ENCODE results near the gene NUMB.
"Not testable (repeated sequence)": the region's sequence is repeated elsewhere in the genome, so short reads cannot be mapped to it uniquely, and the experiment has no call there.

NUMB gene

GRCh38 chr14:73422515-73422914, 35.8 kb downstream of the NUMB start:
- no peak for DNase-seq (ENCODE audit: low spot score)

- no peak for DNase-seq (ENCODE audit: low spot score)
These were observed 40.1 kb downstream of the NUMB start for GRCh38 chr14:73418227-73418626.

- DNase-seq (ENCODE audit: low spot score) = not testable (repeated sequence)
These were observed 52.1 kb downstream of the NUMB start for GRCh38 chr14:73406248-73406647.

- no peak for DNase-seq (ENCODE audit: low spot score)
These were observed 55.1 kb downstream of the NUMB start for GRCh38 chr14:73403181-73403752.

DNA sequence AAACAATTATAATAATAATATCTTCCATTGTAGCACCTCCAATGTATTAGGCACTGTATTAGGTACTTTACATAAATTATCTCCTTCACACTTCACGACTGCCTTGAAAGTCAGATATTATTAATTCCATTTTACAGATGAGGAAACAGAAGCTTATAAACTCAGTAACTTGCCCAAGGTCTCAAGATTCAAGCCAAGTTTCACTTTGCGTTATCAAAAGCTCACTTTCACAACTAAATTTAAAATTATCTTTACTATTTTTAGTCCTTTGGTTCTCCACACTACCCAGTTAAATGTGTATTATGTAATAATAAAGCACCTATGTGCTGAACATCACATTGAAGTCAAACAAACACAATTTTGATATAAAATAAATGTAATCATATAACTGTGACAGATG, 55.8 kb downstream of the NUMB start:
- no peak for DNase-seq (ENCODE audit: low spot score)

- DNase-seq (ENCODE audit: low spot score) = no peak
These were observed 60.5 kb downstream of the NUMB start for GRCh38 chr14:73397810-73398209.

- DNase-seq (ENCODE audit: low spot score) = no peak
These were observed 64.0 kb downstream of the NUMB start for GRCh38 chr14:73394317-73394716.

GRCh38 chr14:73393375-73393774, 65.0 kb downstream of the NUMB start:
- DNase-seq (ENCODE audit: low spot score) = no peak

GRCh38 chr14:73392329-73393257, 65.8 kb downstream of the NUMB start:
- DNase-seq (ENCODE audit: low spot score) = no peak

GRCh38 chr14:73387860-73388259, 70.5 kb downstream of the NUMB start:
- DNase-seq (ENCODE audit: low spot score) = not testable (repeated sequence)

GRCh38 chr14:73386342-73386741, 72.0 kb downstream of the NUMB start:
- no peak for DNase-seq (ENCODE audit: low spot score)

DNA sequence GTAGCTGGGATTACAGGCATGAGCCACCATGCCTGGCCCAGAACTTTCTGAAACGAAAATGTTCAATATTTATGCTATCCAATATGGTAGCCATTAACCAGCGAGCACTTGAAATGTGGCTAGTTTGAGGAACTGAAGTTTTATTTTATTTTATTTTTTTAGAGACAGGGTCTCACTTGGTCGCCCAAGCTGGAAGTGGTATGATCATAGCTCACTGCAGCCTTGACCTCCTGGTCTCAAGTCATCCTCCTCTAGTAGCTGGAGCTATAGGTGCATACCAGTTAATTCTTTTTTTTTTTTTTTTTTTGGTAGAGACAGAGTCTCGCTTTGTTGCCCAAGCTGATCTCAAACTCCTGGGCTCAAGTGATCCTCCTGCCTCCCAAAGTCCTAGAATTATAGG, 73.3 kb downstream of the NUMB start:
- DNase-seq (ENCODE audit: low spot score) = not testable (repeated sequence)

DNA sequence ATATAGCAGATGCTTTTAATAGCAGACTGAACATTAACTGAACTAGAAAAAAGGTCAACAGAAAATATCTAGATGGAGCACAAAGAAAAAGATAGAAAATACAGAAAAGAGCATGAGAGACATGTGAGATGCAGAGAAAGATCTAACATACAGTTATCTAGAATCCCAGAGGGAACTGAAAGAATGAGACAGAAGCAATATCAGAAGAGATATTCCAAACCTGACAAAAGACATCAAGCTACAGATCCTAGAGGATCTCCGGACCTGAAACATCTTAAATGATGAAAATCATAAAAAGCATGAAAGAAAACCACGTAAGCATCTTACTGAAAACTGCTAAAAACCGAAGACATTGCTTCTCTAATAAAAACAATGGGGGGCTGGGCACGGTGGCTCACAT, 75.0 kb downstream of the NUMB start:
- DNase-seq (ENCODE audit: low spot score) = no peak

GRCh38 chr14:73381380-73382013, 76.8 kb downstream of the NUMB start:
- no peak for DNase-seq (ENCODE audit: low spot score)

DNA sequence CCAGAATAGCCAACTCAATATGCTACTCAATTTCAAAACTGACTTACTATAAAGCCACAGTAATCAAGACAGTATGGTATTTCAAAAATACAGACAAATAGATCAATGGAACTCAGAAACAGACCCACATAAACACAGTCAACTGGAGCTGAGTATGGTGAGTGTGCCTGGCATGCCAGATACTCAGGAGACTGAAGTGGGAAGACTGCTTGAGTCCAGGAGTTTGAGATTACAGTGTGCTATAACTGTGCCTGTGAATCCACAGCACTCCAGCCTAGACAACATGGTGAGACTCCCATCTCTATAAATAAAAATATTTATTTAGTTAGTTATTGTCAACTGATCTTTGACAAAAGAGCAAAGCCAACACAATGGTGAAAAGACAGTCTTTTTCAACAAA, 81.8 kb downstream of the NUMB start:
- DNase-seq (ENCODE audit: low spot score) = no peak

DNA sequence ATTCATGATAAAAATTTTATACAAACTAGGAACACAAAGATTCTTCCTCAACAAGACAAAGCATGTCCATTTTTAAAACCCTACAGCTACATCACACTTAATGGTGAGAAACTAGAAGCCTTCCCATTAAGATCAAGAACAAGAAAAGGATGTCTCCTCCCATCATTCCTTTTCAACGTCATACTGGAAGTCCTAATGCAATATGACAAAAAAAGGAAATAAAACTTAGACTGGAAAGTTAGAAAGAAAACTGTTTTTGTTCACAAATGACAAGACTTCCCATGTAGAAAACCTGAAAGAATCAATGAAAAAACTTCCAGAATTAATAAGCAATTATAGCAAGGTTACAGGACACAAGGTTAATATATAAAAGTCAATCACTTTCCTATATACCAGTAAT, 82.5 kb downstream of the NUMB start:
- DNase-seq (ENCODE audit: low spot score) = no peak

- DNase-seq (ENCODE audit: low spot score) = no peak
These were observed 84.1 kb downstream of the NUMB start for GRCh38 chr14:73374218-73374617.

DNA sequence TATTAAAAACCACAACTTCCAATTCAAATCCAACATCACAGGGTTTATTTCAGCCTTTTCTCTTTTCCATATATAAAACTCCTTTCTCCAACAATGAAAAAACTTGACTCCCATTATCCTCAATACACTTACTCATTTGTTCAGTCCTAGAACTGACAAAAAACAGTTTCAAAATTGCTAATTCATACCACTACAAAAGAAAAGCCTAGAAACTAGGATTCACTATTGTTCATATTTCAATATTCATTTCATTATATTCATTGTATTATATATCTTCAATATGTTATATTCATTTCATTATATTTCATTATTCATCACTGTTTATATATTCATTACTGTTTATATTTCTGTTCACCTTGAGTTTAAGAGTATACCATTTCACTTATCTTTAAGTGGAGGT, 85.8 kb downstream of the NUMB start:
- no peak for DNase-seq (ENCODE audit: low spot score)

DNA sequence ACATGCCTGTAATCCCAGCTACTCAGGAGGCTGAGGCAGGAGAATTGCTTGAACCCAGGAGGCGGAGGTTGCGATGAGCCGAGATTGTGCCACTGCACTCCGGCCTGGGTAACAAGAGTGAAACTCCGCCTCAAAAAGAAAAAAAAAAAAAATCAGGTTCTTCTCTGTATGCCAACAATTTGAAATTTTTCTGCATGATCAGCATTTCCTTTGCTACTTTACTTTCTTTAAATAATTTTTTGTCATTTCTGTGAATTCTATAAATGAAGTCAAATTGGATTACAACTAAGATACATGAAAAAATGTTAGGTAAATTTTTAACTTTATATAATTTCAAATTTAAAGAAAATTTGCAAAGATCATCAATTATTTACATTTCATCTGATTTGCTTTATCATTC, 87.8 kb downstream of the NUMB start:
- DNase-seq (ENCODE audit: low spot score) = no peak

- no peak for DNase-seq (ENCODE audit: low spot score)
These were observed 88.9 kb downstream of the NUMB start for GRCh38 chr14:73369428-73369827.

- no peak for DNase-seq (ENCODE audit: low spot score)
These were observed 89.7 kb downstream of the NUMB start for GRCh38 chr14:73368616-73369015.

DNA sequence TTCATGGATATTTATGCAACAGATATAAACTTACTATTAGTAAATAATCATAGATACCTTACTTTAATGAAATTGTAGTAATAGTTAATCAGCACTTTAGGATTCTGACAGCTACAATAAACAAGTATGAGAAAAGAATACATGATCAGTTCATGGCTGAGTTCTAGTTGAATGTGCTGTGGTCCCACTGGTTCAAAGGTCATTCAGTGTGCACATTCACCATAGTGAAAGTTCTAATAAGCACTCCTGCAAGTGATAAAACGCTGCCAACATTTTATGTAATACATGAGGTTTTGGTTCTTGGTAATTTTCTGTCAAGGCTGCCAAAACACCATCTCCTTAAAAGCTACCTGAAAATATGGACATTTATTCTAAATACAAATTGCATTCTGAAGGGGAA, 92.6 kb downstream of the NUMB start:
- DNase-seq (ENCODE audit: low spot score) = no peak

GRCh38 chr14:73364559-73364958, 93.8 kb downstream of the NUMB start:
- DNase-seq (ENCODE audit: low spot score) = no peak
